ENCODE data around the gene STAT6. TPM values are rescaled to one million over a fixed set of nuclear protein-coding genes. Genes with fewer than 3 reads are reported as not detected.

Gene STAT6
- total and polyA plus RNA-seq, 2 donors (not counting 3 experiments of a cell fraction or from before 2014, with no cell fraction given) = 136 to 147 TPM

DNA sequence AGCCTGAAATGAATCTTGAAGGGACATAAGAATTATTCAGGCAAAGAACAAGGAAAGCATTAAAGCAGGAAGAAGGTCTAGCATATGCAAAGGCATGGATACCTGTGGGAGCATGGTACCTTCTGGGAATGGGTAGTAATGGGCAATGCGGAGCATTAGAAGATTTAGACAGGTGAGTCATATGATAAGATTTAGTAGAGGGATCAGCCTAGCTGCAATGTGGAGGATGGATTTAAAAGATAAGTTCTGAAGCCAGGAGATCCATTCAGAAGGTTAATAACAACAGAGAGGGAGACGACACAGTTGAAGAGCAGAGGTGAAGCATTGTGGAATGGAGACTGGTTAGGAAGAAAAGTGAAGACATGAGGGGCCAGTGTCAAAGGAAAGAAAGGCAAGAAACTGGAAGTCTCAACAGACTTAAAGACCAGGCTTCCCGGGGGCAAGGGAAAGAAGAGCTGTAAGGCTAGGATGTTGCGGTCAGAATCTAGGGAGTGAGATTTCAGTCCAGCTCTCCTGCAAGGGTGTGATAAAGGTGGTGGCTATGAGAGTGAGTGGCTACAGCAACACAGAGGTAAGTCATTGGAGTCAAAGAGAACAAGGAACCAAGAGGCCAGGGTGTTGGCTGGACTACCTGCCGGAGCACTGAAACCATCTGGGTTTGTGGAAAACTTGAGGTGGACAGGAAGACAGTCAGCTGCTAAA, 5.6 kb upstream of the STAT6 start:
- Histone ChIP-seq H3K9me1 (replicated peaks; ENCODE audit: control insufficient read depth, extremely low read depth, insufficient read depth, low read length) (no peaks in the 10 kb centered on the region), H2AFZ (ENCODE audit: low read depth, low read length) (no peak overlapping the region), H3K27ac (ENCODE audit: insufficient read depth, low read depth, low read length) (no peak overlapping the region), H3K27me3 (ENCODE audit: control insufficient read depth in 2 of 2, insufficient read depth in 2 of 2, low read length in 2 of 2) (peaks cover 3 to 6% of the 10 kb centered on the region in 2 experiments), H3K4me2 (ENCODE audit: insufficient read depth, low read length) (no peak overlapping the region), H4K20me1 (replicated peaks; ENCODE audit: control insufficient read depth, extremely low read depth, insufficient read depth, low read length) (no peaks in the 10 kb centered on the region), H3K36me3 (ENCODE audit: control insufficient read depth in 2 of 2, extremely low read depth in 1 of 2, insufficient read depth in 2 of 2, low read length in 2 of 2) (no peaks in the 10 kb centered on the region), H3K9ac (replicated peaks; ENCODE audit: extremely low read depth, insufficient read depth, low read length) (no peak overlapping the region), H3K4me1 (ENCODE audit: control insufficient read depth, extremely low read depth, insufficient read depth, low read length) (peaks cover 4% of the 10 kb centered on the region), H3K9me3 (replicated peaks; ENCODE audit: control insufficient read depth, insufficient read depth, low read length) (no peaks in the 10 kb centered on the region), H3K4me3 (replicated peaks in 1 of 3; ENCODE audit: insufficient read depth in 1 of 3, low read depth in 1 of 3, low read length in 3 of 3) (no peak overlapping the region), H3K79me2 (ENCODE audit: control insufficient read depth, insufficient read depth, low read length) (no peaks in the 10 kb centered on the region)
- CTCF ChIA-PET = interaction anchor here (1.2 to 18.0 kb wide), 3 partner anchors 11 to 54 kb away, joined by 3 to 429 read pairs (median 9); partner anchors contain the start of gene LRP1
- no peak for DNase-seq (ENCODE audit: low read depth, low spot score)
- TF ChIP-seq FOS (IDR thresholded peaks at IDR 0.05; ENCODE audit: borderline replicate concordance, insufficient read depth, low read length) = no peak
- TF ChIP-seq, protein P1, sequence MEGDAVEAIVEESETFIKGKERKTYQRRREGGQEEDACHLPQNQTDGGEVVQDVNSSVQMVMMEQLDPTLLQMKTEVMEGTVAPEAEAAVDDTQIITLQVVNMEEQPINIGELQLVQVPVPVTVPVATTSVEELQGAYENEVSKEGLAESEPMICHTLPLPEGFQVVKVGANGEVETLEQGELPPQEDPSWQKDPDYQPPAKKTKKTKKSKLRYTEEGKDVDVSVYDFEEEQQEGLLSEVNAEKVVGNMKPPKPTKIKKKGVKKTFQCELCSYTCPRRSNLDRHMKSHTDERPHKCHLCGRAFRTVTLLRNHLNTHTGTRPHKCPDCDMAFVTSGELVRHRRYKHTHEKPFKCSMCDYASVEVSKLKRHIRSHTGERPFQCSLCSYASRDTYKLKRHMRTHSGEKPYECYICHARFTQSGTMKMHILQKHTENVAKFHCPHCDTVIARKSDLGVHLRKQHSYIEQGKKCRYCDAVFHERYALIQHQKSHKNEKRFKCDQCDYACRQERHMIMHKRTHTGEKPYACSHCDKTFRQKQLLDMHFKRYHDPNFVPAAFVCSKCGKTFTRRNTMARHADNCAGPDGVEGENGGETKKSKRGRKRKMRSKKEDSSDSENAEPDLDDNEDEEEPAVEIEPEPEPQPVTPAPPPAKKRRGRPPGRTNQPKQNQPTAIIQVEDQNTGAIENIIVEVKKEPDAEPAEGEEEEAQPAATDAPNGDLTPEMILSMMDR (IDR thresholded peaks at IDR 0.05; ENCODE audit: extremely low read depth in 1 of 2, insufficient read depth in 1 of 2, low read depth in 1 of 2, low read length in 2 of 2) = no peak
- TF ChIP-seq POLR2A (IDR thresholded peaks at IDR 0.05; ENCODE audit: low read depth, low read length) = no peak
- no peak for TF ChIP-seq POLR2AphosphoS5 (IDR thresholded peaks at IDR 0.05; ENCODE audit: insufficient read depth, low read depth, low read length)
- TF ChIP-seq, protein P2, sequence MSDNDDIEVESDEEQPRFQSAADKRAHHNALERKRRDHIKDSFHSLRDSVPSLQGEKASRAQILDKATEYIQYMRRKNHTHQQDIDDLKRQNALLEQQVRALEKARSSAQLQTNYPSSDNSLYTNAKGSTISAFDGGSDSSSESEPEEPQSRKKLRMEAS (IDR thresholded peaks at IDR 0.05; ENCODE audit: insufficient read depth, insufficient read length) = no peak
- TF ChIP-seq EZH2 (IDR thresholded peaks at IDR 0.05; ENCODE audit: borderline replicate concordance, low read depth, low read length, severe bottlenecking) = no peak
- TF ChIP-seq MYC (IDR thresholded peaks at IDR 0.05; ENCODE audit: low read depth, low read length) = no peak
- no peak for TF ChIP-seq GATA2 (IDR thresholded peaks at IDR 0.05; ENCODE audit: insufficient read depth, insufficient read length, low read depth, low read length)
- TF ChIP-seq JUN (IDR thresholded peaks at IDR 0.05; ENCODE audit: borderline replicate concordance, insufficient read depth, insufficient read length, low read depth) = no peak
- dilution Hi-C loops (cut with MboI; ENCODE audit: extremely low pct_ligation_motif_present, low sequenced_read_pairs) (no loop called here), intact Hi-C loops (cut with micrococcal nuclease) (no loop called here)
- BruUV-seq (replicated peaks) = no TSS peak
- no peak for FAIRE-seq
- POLR2A ChIA-PET = no interaction called here

Measured in endothelial cell of umbilical vein (primary cell).